GM12864 (cell line): ENCODE data around the gene RELN.
"Not testable (repeated sequence)": the region's sequence is repeated elsewhere in the genome, so short reads cannot be mapped to it uniquely, and the experiment has no call there.

ENCODE experiments used
- DNase-seq: peaks from one replicate; pipeline ENCODE4 v3.0.0-alpha.2; 2011; ENCODE audit warnings: low read depth
- H3K4me3 ChIP-seq: 2 replicates; pipeline ENCODE4 v1.5.1; 2011; ENCODE audit warnings: mild to moderate bottlenecking, low read depth, low read length, control low read depth
- TF ChIP-seq, protein P1 (sequence below): IDR thresholded peaks from 2 replicates; pipeline ENCODE4 v1.5.1; 2011; ENCODE audit warnings: low read depth, mild to moderate bottlenecking, moderate library complexity, low read length, control low read depth, inconsistent platforms; ENCODE audit errors: missing control alignments

RELN gene

DNA sequence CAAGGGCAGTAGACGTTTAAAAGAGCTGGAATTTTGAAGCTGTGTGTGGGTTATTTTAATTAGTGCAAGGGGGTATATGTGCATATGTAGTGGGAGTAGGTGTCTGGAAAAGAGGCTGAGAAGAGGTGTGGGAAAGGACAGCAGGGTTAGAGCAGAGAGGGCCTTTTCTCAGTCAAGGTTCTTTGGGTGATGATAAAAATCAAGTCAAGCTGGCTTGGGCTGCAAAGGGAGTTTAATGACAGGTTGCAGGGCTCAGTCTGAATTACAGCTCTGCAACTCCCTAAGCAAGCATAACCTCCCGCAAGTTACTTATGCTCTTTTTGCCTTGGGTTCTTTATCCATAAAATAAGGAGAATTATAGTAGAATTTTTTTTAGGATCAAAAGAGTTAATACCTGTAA is 83.5 kb downstream of the RELN start:
- no peak overlapping the region for H3K4me3 ChIP-seq
- no peak for DNase-seq
- TF ChIP-seq, protein P1, sequence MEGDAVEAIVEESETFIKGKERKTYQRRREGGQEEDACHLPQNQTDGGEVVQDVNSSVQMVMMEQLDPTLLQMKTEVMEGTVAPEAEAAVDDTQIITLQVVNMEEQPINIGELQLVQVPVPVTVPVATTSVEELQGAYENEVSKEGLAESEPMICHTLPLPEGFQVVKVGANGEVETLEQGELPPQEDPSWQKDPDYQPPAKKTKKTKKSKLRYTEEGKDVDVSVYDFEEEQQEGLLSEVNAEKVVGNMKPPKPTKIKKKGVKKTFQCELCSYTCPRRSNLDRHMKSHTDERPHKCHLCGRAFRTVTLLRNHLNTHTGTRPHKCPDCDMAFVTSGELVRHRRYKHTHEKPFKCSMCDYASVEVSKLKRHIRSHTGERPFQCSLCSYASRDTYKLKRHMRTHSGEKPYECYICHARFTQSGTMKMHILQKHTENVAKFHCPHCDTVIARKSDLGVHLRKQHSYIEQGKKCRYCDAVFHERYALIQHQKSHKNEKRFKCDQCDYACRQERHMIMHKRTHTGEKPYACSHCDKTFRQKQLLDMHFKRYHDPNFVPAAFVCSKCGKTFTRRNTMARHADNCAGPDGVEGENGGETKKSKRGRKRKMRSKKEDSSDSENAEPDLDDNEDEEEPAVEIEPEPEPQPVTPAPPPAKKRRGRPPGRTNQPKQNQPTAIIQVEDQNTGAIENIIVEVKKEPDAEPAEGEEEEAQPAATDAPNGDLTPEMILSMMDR, result no peak

DNA sequence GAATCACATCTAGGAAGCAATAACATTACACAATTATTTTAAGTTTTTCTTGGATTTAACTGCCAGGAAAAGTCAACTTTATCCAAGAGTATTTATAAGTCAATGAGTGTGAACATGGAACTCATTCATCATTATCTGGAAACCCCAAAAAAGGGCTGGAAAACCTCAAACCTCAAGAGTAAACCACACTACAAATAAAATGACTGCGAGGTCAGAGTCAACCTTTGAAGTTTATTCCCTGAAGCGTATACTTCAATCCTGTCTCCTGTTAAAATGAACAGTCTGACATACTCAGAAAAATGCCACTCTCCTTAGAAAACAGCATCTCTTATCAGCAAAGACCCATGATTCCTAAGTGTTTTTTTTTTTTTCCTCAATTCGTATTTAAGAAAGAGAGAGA is 86.5 kb downstream of the RELN start:
- no peak overlapping the region for H3K4me3 ChIP-seq
- DNase-seq, result no peak
- TF ChIP-seq, protein P1, result no peak

DNA sequence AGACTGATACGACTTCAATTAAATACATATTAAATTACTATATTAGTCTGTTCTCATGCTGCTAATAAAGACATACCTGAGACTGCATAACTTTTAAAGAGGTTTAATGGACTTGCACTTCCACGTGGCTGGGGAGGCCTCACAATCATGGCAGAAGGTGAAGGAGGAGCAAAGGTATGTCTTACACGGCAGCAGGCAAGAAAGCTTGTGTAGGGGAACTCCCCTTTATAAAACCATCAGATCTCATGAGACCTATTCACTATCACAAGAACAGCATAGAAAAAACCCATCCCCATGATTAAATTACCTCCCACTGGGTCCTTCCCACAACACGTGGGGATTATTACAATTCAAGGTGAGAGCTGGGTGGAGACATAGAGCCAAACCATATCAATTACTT is 92.6 kb downstream of the RELN start:
- not testable (repeated sequence) for DNase-seq, H3K4me3 ChIP-seq

DNA sequence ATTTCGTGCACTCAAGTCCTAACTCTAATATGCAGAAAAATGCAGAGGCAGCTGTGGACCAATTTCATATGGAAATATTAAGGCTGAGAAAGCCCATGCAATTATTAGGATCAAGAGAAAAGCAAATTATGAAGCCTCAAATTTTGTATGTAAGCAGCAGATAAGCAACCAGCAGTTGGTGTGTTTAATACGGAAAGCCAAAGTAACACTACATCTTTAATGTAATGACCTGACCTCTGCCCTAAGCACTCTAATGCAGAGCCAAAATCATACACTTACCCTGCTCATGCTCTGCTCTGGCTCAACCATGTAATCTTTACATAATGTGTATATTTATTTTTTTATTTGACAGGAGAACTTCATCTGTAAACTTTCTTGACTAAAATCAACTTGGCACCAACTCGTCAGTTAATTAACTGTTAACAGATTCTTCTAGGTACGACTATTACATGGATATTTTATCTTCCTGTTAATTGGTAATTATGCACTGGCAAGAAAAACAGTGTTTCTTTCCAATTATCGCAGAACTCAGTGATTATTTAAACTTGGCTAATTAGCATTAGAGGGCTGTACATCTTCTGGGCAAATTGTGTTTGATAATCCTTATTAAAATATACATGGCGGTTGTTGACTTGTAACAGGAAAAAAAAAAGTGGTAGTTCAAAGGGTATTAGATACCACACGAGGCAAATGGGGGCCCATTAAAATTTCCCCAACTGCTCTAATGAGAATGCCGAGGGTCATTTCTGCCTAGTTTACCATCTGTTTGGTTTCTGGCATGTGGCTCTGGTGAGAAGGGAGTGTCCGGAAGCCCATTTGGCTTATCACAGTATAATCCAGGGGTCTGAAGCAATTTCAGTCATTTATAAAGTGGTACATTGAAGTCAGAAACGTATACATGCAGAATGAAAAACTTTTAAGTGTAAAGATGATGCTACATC is 94.5 kb downstream of the RELN start:
- TF ChIP-seq, protein P1, result no peak
- DNase-seq, result no peak
- no peak overlapping the region for H3K4me3 ChIP-seq

DNA sequence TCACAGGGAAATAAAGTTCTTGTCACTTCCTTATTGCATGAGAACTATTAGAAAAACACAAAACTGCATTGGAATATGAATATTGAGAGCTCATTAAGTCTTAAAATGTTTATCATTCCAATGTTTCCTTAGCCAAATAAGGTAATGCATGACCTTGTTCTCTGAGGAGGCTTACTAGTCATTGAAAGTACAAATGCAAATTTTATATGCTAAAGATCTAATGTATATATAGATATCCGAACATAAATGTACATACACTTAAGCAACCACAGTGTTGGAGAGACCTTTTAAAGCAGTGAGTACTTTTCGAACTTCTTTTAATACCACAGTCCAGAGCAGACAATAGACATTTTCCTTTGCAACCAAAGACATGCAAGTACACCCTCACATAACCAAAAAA is 96.1 kb downstream of the RELN start:
- H3K4me3 ChIP-seq, result no peak overlapping the region
- DNase-seq, result no peak
- TF ChIP-seq, protein P1, result no peak

DNA sequence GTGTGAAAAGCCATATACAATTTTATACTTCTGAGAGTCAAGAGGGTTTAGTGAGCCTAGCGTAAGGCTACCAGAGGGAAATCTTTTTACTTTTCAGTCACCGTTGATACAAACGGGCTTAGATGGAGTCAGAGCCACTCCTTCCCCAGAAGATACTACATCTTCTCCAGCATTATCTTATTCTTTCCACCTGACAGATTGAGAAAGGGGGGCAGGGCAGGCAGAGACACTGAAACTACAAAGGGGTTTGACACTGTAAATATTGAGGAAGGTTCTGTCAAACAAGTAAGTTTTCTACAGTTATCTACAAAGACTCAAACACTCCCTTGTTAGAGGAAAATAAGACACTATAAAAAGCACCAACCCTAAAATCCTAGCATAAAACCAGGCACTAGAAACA is 100.0 kb downstream of the RELN start:
- DNase-seq, result no peak
- TF ChIP-seq, protein P1, result no peak
- H3K4me3 ChIP-seq, result no peak overlapping the region

DNA sequence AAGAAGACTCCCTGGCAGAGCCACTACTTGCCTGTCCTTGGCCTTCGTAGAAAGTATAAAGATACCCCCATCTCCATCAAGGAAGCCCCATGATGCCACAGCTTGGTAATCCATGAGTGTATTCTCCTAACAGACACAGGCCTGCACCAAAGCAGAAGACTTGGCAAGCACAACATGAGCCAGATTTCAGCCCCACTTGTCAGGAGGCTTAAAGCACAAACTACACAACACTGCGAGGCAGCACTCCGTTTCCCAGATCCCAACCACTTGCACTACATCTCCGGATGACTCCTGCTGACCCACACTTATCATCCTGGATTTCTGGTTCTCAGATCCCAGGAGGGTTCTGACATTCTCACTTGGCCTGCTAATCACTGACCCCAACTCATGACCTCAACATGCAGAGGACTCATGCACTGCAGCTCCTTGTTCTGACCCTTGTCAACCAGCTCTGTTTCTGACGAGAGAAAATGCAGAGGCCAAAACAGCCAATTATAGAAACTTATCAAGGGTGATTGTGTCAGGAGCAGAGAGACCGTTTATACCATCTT is 100.8 kb downstream of the RELN start:
- DNase-seq, result no peak
- TF ChIP-seq, protein P1, result no peak
- no peak overlapping the region for H3K4me3 ChIP-seq
